ENCODE measurements around the gene FOXC1. TPM values are rescaled to one million over a fixed set of nuclear protein-coding genes. Genes with fewer than 3 reads are reported as not detected.

FOXC1 gene
- total and polyA plus RNA-seq, 4 donors, result 0.08 to 0.33 (median 0.14) TPM

DNA sequence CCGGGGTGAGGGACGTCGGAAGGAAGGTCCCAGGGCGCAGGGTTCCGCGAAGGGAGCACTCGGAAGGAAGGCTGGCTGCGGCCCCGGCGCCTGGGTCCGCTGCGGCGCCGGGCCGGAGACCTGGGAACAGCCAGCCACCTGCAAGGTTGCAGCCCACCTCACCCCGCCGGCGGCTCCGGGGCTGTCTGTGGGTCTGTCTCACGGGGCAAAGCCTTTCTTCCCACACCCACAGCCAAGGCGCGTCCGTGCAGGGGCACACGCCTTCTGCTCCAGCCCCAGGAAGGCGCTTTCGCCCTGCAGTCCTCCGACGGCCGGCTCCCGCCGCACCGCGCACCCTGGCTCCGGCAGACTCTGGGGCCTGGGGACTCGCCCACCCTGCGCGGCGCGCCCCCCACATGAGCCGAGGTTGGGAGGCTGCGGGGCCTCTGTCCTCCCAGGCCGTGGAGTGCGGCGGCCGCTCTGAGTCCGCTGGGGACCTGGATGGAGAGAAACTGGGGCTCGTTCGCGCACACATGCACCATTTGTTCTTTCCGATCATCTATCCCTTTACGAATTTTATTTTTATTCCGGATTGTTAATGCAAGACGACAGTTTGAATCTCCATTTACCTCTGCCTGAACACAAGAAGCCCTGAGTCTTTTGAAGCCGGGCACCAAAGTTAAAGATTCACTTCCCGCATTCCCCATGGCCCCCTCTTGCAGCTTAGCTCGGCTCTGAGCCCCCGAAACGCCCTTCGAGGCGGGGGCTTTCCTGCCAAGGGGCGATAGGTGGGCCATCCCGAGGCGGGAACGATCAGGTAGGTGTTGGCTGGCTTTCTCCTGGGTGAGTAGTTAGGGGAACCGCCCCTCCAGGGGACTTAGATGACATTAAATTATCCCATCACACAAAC, 4.5 kb upstream of the FOXC1 start:
- no peaks in the 10 kb centered on the region for H3K9me3 ChIP-seq (ENCODE audit: control insufficient read depth in 4 of 4, low read length in 3 of 4)
- peaks cover 0 to 30% (median 12%) of the 10 kb centered on the region in 4 donors for H3K27me3 ChIP-seq (ENCODE audit: control insufficient read depth in 4 of 4, insufficient read depth in 4 of 4, low read length in 3 of 4)
- peak overlapping the region in 1 of 3 donors; percentile 49 for H3K4me3 ChIP-seq (ENCODE audit: low read depth in 1 of 3, low read length in 3 of 3)
- H3K27ac ChIP-seq (ENCODE audit: low read depth in 1 of 2, low read length in 2 of 2), result no peak overlapping the region
- DNase-seq (ENCODE audit: low spot score), result no peak
- no peak overlapping the region for H3K9ac ChIP-seq (ENCODE audit: low read depth in 1 of 2, low read length in 2 of 2)
- peaks cover 15 to 48% (median 31%) of the 10 kb centered on the region in 4 donors for H3K4me1 ChIP-seq (ENCODE audit: control insufficient read depth in 4 of 4, insufficient read depth in 4 of 4, low read length in 3 of 4)
- H3K36me3 ChIP-seq (ENCODE audit: control insufficient read depth in 4 of 4, insufficient read depth in 3 of 4, low read depth in 1 of 4, low read length in 3 of 4), result no peaks in the 10 kb centered on the region
- WGBS, result 7% methylated on average over 65 of the region's 65 CpGs
- no peak for TF ChIP-seq RXRA (IDR thresholded peaks at IDR 0.05)
- TF ChIP-seq, protein P1, sequence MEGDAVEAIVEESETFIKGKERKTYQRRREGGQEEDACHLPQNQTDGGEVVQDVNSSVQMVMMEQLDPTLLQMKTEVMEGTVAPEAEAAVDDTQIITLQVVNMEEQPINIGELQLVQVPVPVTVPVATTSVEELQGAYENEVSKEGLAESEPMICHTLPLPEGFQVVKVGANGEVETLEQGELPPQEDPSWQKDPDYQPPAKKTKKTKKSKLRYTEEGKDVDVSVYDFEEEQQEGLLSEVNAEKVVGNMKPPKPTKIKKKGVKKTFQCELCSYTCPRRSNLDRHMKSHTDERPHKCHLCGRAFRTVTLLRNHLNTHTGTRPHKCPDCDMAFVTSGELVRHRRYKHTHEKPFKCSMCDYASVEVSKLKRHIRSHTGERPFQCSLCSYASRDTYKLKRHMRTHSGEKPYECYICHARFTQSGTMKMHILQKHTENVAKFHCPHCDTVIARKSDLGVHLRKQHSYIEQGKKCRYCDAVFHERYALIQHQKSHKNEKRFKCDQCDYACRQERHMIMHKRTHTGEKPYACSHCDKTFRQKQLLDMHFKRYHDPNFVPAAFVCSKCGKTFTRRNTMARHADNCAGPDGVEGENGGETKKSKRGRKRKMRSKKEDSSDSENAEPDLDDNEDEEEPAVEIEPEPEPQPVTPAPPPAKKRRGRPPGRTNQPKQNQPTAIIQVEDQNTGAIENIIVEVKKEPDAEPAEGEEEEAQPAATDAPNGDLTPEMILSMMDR (IDR thresholded peaks at IDR 0.05; ENCODE audit: low read depth, low read length, missing input control), result no peak
- no peak for TF ChIP-seq FOXA2 (IDR thresholded peaks at IDR 0.05)
- TF ChIP-seq EGR1 (IDR thresholded peaks at IDR 0.05; ENCODE audit: low read depth in 2 of 2), result no peak
- no peak for TF ChIP-seq SP1 (IDR thresholded peaks at IDR 0.05)
- no peak for TF ChIP-seq NR2F2 (IDR thresholded peaks at IDR 0.05)
- TF ChIP-seq HNF4A (conservative IDR thresholded peaks at IDR 0.05), result no peak
- TF ChIP-seq RAD21 (IDR thresholded peaks at IDR 0.05), result no peak
- TF ChIP-seq, protein P2, sequence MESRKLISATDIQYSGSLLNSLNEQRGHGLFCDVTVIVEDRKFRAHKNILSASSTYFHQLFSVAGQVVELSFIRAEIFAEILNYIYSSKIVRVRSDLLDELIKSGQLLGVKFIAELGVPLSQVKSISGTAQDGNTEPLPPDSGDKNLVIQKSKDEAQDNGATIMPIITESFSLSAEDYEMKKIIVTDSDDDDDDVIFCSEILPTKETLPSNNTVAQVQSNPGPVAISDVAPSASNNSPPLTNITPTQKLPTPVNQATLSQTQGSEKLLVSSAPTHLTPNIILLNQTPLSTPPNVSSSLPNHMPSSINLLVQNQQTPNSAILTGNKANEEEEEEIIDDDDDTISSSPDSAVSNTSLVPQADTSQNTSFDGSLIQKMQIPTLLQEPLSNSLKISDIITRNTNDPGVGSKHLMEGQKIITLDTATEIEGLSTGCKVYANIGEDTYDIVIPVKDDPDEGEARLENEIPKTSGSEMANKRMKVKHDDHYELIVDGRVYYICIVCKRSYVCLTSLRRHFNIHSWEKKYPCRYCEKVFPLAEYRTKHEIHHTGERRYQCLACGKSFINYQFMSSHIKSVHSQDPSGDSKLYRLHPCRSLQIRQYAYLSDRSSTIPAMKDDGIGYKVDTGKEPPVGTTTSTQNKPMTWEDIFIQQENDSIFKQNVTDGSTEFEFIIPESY (IDR thresholded peaks at IDR 0.05), result no peak
- TF ChIP-seq, protein P3, sequence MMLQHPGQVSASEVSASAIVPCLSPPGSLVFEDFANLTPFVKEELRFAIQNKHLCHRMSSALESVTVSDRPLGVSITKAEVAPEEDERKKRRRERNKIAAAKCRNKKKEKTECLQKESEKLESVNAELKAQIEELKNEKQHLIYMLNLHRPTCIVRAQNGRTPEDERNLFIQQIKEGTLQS (IDR thresholded peaks at IDR 0.05), result no peak
- TF ChIP-seq, protein P4, sequence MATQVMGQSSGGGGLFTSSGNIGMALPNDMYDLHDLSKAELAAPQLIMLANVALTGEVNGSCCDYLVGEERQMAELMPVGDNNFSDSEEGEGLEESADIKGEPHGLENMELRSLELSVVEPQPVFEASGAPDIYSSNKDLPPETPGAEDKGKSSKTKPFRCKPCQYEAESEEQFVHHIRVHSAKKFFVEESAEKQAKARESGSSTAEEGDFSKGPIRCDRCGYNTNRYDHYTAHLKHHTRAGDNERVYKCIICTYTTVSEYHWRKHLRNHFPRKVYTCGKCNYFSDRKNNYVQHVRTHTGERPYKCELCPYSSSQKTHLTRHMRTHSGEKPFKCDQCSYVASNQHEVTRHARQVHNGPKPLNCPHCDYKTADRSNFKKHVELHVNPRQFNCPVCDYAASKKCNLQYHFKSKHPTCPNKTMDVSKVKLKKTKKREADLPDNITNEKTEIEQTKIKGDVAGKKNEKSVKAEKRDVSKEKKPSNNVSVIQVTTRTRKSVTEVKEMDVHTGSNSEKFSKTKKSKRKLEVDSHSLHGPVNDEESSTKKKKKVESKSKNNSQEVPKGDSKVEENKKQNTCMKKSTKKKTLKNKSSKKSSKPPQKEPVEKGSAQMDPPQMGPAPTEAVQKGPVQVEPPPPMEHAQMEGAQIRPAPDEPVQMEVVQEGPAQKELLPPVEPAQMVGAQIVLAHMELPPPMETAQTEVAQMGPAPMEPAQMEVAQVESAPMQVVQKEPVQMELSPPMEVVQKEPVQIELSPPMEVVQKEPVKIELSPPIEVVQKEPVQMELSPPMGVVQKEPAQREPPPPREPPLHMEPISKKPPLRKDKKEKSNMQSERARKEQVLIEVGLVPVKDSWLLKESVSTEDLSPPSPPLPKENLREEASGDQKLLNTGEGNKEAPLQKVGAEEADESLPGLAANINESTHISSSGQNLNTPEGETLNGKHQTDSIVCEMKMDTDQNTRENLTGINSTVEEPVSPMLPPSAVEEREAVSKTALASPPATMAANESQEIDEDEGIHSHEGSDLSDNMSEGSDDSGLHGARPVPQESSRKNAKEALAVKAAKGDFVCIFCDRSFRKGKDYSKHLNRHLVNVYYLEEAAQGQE (IDR thresholded peaks at IDR 0.05), result no peak
- no peak for TF ChIP-seq TAF1 (conservative IDR thresholded peaks at IDR 0.05)
- no peak for TF ChIP-seq HNF4G (IDR thresholded peaks at IDR 0.05)
- TF ChIP-seq JUND (IDR thresholded peaks at IDR 0.05), result no peak
- TF ChIP-seq, protein P5, sequence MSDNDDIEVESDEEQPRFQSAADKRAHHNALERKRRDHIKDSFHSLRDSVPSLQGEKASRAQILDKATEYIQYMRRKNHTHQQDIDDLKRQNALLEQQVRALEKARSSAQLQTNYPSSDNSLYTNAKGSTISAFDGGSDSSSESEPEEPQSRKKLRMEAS (IDR thresholded peaks at IDR 0.05), result no peak
